ELF-1 (cell line): ENCODE results near the gene AP3M1.
A peak's percentile ranks its signal among the peaks of the same experiment; 100 is the strongest.
"Not testable (repeated sequence)": the region's sequence is repeated elsewhere in the genome, so short reads cannot be mapped to it uniquely, and the experiment has no call there.

Source experiments
- DNase-seq: peaks from one replicate; pipeline ENCODE4 v3.0.0-alpha.2; 2016; ENCODE audit warnings: low read depth, low spot score

The AP3M1 gene, protein sequence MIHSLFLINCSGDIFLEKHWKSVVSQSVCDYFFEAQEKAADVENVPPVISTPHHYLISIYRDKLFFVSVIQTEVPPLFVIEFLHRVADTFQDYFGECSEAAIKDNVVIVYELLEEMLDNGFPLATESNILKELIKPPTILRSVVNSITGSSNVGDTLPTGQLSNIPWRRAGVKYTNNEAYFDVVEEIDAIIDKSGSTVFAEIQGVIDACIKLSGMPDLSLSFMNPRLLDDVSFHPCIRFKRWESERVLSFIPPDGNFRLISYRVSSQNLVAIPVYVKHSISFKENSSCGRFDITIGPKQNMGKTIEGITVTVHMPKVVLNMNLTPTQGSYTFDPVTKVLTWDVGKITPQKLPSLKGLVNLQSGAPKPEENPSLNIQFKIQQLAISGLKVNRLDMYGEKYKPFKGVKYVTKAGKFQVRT

DNA sequence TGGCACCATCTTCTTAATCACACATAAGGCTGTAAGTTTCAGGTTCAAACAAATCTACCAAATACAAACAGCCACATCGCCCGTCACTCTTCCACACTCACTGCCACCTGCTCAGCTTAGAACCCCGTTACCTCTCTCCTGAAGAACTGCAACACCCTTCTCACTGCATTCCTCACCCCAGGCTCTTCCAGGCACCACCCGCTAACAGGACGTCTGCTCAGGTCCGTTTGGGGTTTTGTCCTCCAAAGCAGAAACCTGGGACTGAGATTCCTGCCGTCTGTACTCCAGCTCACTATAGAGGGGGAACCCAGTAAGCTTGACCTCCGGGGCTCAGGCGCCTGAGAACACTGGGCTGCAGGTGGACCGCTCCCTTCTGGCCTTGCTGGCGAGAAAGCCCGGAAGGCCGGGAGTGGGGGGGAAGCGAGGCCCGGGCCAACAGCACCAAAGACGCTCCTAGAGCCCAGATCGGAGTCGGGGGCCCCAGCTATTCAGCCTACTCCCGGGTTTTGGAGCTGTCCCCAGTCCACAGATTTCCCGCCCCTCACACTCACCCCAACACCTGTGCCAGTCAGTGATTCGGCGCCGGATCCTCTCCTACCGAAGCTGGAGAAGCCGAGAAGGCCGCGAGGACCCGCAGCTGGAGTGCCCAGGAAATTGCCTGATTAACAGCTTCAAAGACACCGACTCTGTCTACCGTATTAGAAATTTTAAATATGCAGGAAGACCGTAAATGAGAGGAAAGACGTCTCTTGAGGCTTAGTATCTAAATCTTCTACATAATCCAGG, at the start of gene AP3M1:
TSS of gene AP3M1 (minus strand) at position 625 of the 786 bp plus-strand sequence. CDS start 12,449 bp downstream, outside the sequence.
- DNase-seq: no peak

DNA sequence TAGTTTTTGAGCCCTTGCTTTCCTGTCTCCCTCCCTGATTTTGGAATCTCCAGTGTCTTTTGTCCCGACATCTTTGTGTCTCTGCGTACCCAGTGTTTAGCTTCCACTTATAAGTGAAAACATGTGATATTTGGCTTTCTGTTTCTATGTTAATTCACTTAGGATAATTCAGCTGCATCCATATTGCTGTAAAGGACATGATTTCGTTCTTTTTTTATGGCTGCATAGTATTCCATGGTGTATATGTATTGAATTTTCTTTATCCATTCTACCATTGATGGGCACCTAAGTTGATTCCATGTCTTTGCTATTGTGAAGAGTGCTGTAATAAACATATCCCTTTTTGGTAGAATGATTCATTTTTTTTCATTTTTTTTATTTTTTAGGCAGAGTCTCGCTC, 48.7 kb upstream of the AP3M1 start:
- no peak for DNase-seq

DNA sequence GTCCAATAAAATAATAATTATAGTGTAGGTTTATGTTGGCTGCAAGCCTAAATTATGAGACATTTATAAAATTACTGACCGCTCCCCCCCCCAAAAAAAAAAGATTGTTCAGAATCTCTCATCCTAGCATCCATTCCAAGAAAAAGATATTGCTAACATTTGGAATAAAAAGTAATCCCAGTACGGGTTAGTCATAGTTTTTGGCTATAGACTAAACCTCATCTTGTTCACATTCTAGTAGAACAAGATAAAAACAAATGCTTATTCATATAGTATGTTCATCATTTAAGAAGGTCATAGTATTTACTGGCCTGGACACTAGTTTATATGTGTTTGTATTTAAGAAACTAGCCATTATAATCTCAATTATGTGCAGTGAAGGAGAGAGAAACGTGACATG, 44.4 kb upstream of the AP3M1 start:
- no peak for DNase-seq

DNA sequence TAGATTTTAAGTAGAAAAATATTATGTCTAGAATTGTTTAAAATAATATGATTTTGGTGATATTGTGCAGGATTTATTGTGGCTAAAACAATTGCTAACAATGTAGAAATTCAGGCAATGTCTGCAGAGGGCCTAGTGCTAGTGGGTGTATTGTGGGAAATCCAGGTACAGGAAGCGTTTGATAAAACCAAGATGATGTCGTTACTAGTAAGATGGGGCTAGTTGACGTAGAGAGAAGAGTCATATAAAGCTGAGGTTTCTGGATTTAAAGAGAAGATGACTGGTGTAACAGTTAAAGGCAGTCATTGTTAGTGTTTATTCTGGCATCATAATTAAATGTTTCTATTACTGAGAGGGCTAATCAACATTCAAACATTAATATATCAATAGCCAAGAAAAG, 43.9 kb upstream of the AP3M1 start:
- DNase-seq: no peak

DNA sequence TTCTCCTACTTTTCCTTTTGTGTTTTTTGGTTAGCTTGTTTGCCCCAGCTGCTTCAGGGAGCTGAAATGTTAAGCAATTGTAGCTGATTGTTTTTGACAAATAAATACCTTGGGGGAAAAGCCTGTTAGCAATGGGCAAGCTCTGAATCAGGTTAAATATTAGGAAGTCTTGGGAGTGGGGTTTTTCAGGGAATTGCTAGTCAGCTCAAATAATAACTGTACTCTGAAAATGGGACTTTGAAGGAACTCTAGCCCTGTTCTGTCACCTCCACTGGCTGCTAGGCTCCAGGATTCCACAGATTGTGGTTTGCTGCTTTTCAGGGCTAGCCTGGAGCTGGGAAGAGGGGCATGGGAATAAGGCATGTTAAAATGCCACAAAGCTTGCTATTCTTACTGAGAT, 39.9 kb upstream of the AP3M1 start:
- no peak for DNase-seq

DNA sequence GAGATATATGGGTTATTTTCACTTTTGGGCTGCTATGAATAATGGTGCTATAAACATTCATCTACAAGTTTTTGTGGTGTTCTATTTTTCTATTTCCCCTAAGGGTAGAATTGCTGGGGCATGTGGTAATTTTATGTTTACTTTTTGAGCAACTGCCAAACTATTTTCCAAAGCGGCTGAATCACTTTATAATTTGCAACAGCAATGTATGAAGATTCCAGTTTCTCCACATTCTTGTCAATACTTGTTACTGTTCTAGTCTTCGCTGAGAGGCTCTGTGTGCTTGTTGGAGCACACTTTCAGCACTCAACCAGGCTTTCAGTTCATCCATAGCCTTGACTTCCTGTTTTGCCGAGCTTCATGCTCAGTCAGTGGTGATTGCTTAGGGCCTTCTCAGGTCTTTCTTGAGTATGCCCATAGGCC, 39.4 kb upstream of the AP3M1 start:
- peak; percentile 30 for DNase-seq

DNA sequence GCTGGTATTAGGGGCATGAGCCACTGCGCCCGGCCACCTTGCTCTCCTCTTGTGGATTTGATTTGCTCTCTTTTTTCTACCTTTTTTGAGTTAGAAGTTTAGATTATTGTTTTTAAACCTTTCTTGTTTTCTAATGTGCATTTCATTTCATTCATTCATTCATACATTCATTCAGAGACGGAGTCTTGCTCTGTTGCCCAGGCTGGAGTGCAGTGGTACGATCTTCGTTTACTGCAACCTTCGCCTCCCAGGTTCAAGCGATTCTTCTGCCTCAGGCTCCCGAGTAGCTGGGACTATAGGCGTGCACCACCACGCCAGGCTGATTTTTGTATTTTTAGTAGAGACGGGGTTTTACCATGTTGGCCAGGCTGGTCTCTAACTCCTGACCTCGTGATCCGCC, 38.0 kb upstream of the AP3M1 start:
- not testable (repeated sequence) for DNase-seq

DNA sequence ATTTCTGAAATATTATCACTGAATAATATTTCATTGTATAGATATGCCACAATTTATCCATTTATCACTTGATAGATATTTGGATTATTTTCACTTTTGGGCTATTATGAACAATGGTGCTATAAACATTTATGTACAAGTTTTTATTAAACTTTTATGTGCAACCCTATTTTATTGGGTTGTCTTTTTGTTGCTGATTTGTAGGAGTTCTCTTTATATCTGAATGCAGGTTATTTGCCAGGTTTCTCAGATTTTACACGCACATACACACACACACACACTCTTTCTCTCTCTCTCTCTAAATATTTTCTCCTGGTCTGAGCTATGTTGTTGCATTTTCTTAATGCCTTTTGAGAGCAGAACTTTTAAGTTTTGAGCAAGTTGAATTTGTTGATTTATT, 36.6 kb upstream of the AP3M1 start:
- no peak for DNase-seq

DNA sequence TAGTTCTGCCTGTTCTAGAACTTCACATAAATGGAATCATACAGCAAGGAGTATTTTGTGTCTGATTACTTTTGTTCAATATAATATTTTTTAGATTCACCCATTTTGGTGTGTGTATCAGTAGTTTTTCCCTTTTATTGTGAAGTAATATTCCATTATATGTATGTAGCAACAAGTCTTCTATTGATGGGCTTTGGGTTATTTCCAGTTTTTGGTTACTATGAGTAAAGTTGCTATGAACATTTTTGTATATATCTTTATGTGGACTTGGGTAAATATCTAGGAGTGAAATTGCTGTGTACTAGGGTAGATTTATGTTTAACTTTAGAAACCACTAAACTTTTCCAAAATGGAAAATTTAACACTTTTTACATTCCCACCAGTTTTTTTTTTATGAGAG, 36.0 kb upstream of the AP3M1 start:
- no peak for DNase-seq

DNA sequence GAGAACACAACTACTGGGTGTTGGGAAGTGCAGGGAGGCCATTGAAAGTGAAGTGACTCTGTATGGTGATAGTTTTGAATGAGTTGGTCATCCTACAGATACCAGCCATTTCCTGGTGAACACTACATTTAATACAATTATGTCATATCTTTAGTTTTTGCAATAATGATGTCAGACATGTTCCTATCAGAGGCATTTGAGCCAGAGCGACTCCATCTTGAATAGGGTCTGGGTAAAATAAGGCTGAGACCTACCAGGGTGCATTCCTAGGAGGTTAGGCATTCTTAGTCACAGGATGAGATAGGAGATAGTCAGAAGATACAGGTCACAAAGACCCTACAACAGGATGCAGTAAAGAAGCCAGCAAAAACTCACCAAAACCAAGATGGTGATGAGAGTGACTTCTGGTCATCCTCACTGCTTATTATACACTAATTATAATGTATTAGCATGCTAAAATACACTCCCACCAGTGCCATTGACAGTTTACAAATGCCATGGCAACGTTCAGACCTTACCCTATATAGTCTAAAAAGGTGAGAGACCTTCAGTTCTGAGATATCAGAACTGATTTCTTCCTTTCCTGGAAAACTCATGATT, 28.6 kb upstream of the AP3M1 start:
- no peak for DNase-seq

DNA sequence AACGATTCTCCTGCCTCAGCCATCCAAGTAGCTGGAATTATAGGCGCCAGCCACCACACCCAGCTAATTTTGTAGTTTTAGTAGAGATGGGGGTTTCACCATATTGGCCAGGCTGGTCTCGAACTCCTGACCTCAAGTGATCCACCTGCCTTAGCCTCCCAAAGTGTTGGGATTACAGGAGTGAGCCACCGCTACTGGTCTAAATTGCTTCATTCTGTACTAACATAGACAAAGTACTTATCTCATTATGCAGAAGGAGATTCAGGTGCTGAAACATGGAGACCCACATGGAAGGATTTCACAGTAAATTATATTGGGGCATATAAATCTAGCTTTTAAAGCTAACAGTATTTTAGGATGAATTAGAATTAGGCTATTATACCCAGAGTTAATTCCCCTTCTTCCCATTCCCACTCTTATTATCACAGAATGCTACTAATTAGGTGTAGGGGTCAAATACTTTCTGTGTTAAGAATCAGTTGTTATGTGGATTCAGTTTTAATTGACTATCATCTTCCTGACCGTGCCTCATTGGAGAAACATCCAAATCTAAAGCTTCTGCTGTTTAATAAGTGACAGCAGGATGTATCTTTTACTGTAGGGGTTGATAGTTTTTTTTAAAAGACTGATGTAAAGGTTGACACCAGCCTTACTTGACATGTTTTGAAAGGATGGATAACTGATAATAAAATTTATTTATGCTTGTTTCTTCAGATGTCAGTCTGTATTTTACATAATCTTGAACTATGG, 27.6 kb upstream of the AP3M1 start:
- no peak for DNase-seq

DNA sequence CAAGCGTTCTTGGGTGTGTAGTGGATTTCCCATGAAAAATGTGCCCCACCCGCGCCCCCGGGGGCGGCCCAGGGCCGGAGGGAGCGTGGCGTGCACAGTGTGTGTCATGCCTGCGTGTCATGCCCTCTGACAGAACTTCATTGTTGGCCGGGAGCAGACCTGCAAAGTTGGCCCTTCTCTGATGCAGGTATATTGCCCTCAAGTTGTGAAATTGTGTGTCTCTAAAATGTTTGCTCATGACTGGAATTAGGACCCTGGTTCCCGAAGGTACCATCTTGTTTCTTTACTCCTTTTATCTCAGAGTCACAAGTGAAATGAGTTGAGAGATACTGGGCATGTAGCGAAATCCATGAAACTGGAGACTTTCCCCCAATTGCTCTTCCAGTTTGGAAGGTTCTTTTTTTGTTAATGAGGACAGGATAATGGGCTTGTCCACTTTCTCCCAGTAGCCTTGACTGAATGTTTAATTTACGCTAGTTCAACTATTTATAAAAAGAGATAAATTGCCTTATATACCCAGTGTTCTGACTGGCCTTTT, 26.6 kb upstream of the AP3M1 start:
- no peak for DNase-seq

DNA sequence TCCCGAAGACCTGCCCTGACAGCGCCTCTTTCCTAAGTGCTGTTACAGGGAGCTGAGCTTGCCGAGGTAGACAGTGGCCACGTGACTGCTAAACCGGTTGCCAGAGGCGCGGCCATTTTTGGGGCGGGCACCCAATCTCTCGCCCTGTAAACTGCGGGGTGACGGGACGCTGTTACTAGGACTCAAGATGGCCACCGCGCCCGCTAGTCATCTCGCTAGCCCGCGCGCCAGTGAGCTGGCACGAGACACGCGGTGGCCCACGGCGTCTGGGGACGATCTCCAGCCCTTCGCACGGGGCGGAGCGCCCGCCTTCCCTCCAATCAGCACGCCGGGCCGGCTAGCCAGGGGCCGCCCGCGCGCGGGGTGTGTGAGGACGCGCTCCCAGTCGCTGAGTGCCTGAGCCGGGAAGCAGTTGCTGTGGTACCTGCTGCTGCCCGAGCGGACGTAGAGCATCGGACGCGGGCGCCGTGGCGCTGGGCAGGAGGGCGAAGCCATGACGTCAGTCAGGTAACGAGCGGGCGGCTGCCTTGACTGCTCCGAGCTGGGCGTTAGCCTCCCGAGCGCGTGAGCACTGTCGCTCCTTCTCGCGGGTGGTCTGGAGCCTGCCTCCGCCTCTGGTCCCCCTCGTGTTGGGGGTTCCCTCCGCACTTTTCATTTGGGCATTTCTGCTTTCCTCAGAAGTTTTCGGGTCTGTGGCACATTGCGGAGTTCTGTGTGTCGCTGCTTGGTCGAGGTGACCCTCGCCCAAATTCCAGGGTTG, 25.9 kb upstream of the AP3M1 start:
- peak; percentile 97 for DNase-seq

DNA sequence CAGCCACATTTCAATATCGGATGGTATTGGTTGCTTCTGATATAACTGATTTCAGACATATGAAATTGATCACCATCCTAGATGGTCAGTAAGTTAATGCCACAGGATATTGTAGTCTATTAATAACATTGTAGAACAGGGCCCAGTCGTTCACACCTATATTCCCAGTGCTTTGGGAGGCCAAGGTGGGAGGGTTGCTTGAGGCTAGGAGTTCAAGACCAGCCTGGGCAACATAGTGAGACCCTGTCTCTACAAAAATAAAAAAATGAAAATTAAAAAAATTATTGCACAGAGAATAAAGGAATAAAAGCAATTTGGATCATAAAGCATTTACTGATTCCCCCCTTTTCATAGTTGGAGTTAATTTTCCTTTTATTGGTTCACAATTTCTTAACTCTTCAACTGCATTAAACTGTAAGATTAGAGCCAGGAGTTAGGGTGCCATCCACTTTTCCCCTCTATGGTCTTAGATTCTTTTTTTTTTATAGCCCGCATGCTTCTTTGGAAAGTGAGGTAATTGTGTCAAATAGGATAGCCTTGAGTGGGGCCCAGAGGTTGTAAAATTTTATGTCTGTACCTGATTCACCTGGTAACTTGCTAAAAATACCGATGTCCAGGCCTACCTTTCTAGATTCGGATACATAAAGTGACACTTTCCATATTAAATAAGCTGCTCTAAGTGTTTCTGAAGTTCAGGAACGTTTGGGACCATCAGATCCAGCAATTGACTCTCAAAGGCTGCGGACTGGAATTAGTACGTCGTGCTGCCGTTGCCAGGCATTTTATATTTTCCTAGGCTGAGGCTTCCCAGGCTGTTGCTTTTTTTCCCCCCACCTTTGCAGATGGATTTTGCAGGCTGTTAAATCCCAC, 25.1 kb upstream of the AP3M1 start:
- DNase-seq: no peak

DNA sequence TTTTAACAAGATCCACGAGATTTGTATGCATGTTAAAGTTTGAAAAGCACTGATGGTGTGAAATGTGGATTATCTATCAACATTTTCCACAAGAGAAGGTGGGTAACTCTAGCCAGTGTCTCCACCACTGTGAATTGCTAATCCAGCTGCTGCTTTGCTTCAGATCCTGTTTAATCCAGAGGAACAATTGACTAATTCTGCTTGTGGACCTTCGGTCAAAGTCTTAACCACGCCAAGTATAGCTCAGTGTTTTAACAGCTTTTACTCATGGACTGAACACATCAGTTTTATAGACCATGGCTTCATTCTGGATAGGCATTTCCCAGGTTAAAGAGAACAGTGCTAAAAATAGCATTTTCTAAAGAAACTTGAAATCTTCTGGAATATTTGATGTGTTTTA, 23.9 kb upstream of the AP3M1 start:
- no peak for DNase-seq

DNA sequence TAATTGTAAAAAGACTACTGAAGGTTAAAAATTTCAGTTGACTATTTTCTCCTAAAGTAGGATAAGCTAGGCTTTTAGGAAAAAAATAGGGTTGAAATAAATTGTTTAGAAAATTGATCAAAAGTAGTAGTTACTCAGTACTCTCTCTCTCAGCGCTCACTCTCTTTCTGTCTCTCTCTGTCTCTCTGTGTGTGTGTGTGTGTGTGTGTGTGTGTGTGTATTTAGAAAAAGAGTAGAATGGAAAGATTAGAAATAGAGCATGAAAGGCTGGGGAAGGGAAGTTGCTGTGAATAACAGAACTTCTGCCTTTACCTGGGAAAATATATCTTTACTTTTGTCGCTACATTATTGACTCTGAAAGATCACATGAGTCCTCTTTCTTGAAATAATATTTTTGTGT, 21.0 kb upstream of the AP3M1 start:
- no peak for DNase-seq

DNA sequence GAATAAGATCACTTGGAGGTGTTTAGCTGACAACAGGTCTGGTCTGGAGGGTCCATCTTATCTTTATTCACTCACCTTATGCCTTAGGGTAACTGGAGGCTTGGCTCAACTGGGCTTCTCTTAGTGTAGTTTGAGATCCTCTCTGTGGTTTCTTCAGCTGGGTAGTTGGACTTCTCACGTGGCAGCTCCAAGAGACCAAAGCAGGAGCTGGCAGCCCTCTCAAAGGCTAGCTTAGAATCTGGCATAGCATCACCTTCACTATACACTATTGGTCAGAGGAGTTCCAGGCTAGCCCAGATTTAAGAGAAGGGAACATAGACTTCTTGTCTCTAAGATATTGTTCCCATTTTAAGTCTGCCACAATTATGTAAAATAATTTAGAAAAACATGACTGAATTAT, 16.8 kb upstream of the AP3M1 start:
- no peak for DNase-seq

DNA sequence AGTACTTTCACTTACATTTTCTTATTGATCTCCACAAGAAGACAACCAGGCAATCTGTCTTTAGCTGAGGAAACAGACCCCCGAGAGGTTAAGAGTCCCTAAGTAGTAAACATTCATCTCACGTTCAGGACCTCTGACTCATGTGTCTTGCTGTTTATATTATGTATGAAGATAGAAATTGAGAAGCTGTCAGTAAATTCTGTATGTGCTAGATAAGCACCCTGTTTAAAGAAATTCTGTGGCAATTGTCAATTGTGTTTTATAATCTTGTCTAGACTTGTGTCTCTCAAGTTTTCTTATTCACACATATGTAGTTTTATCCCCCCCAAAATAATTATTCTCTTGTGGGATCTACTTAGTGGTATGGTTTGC, 14.9 kb upstream of the AP3M1 start:
- no peak for DNase-seq

DNA sequence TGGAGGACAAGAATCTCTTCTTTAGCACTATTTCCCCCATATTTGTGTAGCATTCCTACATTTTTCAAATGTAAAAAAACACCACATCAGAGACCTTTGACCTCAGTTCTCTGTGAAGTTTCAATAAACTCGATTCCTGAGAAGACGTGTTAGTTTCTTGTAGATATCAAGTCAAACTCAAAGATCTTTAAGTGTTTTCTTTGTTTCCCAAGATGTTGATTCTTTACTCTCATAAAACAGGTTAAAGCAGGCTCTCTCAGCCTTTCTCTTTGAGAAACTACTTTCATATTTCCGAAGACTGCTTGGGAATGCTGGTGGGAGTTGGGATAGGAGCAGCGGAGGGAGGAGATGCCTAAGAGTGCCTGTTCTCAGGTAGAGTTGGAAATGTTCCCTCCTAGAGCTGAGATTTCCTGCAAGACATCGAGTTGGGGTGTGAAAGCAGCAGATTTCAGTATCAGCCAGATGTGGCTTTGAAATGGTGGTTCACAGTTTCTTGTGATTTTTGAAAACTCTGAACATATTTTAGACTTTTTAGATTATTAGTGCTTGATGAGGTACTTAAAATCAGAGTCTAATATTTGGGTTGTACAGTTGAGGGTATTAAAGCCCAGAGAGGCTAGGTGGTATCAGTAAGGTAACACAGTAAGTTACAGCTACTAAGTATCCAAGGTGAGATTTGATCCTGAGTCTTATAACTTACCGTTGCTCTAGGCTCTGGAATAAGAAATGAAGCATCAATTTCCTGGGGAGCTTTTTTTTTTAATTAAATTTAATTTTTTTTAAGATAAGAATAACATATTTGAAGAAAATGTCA, 14.3 kb upstream of the AP3M1 start:
- DNase-seq: no peak
